MCF 10A (cell line): Measurements from ENCODE around the gene EGR2. TPM values are rescaled to one million over a fixed set of nuclear protein-coding genes. Genes with fewer than 3 reads are reported as not detected.

Source experiments
- BruUV-seq: library from RNA; stranded (reverse); fragments of 400-500 nt; replicated peaks from 2 replicates; lab custom pipeline; 2021; lab: Mats Ljungman, UMichigan
- CTCF ChIA-PET: fragments of 300-600 bp; sonication (Branson Sonifier 250); formaldehyde crosslinking; extraction: SDS; loops from one replicate; lab custom pipeline; 2021; ENCODE audit warnings: antibody characterized with exemption, inconsistent platforms; lab: Yijun Ruan, JAX
- POLR2A ChIA-PET: fragments of 300-600, 350-650 bp; sonication (Branson Sonifier 250); formaldehyde crosslinking; extraction: SDS; loops from one replicate; lab custom pipeline; 2020; ENCODE audit warnings: antibody characterized with exemption, inconsistent platforms; lab: Yijun Ruan, JAX
- DNase-seq: peaks from one replicate; pipeline ENCODE4 v3.0.0-alpha.2; 2018; ENCODE audit not compliant: unreplicated experiment
- H3K27ac Mint-ChIP-seq: one replicate; pipeline ENCODE4 v1.8.0; 2022; ENCODE audit warnings: mild to moderate bottlenecking, low read depth, mixed read lengths; ENCODE audit not compliant: unreplicated experiment
- H3K27me3 Mint-ChIP-seq: one replicate; pipeline ENCODE4 v1.8.0; 2022; ENCODE audit warnings: mixed read lengths; ENCODE audit not compliant: insufficient read depth, unreplicated experiment
- H3K36me3 Mint-ChIP-seq: one replicate; pipeline ENCODE4 v1.8.0; 2022; ENCODE audit warnings: mild to moderate bottlenecking, moderate library complexity, mixed read lengths; ENCODE audit not compliant: insufficient read depth, unreplicated experiment
- H3K4me1 Mint-ChIP-seq: one replicate; pipeline ENCODE4 v1.8.0; 2022; ENCODE audit warnings: mixed read lengths; ENCODE audit not compliant: insufficient read depth, unreplicated experiment
- H3K4me3 Mint-ChIP-seq: one replicate; pipeline ENCODE4 v1.8.0; 2022; ENCODE audit warnings: mild to moderate bottlenecking, moderate library complexity, mixed read lengths; ENCODE audit not compliant: unreplicated experiment
- H3K9me3 Mint-ChIP-seq: one replicate; pipeline ENCODE4 v1.8.0; 2022; ENCODE audit warnings: mixed read lengths; ENCODE audit not compliant: unreplicated experiment
- intact Hi-C: fragments of 100-400 bp; cut with micrococcal nuclease; formaldehyde crosslinking; loops from 2 replicates; pipeline ENCODE4 v1.14.1; 2022
- total RNA-seq: library from RNA; stranded (reverse); gene quantifications from 2 replicates; pipeline ENCODE4 v1.2.3, GENCODE V29; 2022
- TF ChIP-seq, protein P1 (sequence below): fragments of 200-600 bp; IDR thresholded peaks from one replicate; pipeline ENCODE4 v1.8.0; 2022; ENCODE audit warnings: antibody characterized with exemption, mild to moderate bottlenecking; ENCODE audit not compliant: unreplicated experiment

The EGR2 gene
- total RNA-seq, 1 experiment from 2014 or later, result 1.0 TPM

DNA sequence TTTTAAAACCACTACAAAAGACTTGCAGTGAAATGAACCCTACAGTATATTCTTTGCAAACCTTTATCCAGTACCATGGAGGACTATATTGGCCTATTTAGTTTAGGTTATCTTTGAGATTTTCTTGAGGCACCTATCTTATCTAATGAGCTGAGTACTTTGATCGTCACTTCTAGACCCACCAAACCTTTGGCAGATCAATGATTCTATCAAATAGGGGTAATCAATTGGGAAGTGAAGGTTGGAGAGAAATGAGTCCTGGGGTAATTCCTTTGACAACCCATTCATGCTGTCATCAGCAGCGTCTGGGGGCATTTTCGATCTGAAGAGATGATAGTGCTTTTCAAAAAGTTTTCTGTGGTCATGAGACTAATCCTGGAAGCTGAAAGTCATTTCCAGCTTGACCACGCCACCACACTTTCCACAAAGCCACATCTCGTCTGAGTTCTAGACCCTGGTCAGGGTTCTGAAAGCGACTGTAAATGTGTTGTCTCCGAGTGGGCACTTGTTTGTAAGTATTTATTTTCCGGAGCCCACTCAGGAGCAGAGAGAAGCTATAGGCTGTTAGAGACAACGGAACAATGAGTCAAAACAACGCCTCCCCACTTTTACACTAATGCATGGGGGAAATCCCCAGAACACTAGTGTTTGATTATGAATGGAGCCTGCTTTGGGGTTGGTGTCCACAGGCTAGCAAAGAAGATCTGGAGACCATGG is 4.8 kb downstream of the EGR2 start:
- ChIA-PET POLR2A (interaction anchor here (0.7 kb wide), 1 partner anchor 232 kb away, joined by 4 read pairs; no protein-coding TSS in a partner anchor), CTCF (interaction anchor here (0.5 kb wide), 1 partner anchor 218 kb away, joined by 5 read pairs; no protein-coding TSS in a partner anchor)
- H3K27me3 Mint-ChIP-seq, result no peaks in the 10 kb centered on the region
- H3K36me3 Mint-ChIP-seq, result peaks cover 22% of the 10 kb centered on the region
- H3K4me3 Mint-ChIP-seq, result no peak overlapping the region
- BruUV-seq, result no TSS peak
- DNase-seq, result no peak
- TF ChIP-seq, protein P1, sequence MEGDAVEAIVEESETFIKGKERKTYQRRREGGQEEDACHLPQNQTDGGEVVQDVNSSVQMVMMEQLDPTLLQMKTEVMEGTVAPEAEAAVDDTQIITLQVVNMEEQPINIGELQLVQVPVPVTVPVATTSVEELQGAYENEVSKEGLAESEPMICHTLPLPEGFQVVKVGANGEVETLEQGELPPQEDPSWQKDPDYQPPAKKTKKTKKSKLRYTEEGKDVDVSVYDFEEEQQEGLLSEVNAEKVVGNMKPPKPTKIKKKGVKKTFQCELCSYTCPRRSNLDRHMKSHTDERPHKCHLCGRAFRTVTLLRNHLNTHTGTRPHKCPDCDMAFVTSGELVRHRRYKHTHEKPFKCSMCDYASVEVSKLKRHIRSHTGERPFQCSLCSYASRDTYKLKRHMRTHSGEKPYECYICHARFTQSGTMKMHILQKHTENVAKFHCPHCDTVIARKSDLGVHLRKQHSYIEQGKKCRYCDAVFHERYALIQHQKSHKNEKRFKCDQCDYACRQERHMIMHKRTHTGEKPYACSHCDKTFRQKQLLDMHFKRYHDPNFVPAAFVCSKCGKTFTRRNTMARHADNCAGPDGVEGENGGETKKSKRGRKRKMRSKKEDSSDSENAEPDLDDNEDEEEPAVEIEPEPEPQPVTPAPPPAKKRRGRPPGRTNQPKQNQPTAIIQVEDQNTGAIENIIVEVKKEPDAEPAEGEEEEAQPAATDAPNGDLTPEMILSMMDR, result no peak
- peaks cover 29% of the 10 kb centered on the region for H3K4me1 Mint-ChIP-seq
- intact Hi-C loops, result no loop called here
- no peak overlapping the region for H3K27ac Mint-ChIP-seq
- H3K9me3 Mint-ChIP-seq, result no peaks in the 10 kb centered on the region

DNA sequence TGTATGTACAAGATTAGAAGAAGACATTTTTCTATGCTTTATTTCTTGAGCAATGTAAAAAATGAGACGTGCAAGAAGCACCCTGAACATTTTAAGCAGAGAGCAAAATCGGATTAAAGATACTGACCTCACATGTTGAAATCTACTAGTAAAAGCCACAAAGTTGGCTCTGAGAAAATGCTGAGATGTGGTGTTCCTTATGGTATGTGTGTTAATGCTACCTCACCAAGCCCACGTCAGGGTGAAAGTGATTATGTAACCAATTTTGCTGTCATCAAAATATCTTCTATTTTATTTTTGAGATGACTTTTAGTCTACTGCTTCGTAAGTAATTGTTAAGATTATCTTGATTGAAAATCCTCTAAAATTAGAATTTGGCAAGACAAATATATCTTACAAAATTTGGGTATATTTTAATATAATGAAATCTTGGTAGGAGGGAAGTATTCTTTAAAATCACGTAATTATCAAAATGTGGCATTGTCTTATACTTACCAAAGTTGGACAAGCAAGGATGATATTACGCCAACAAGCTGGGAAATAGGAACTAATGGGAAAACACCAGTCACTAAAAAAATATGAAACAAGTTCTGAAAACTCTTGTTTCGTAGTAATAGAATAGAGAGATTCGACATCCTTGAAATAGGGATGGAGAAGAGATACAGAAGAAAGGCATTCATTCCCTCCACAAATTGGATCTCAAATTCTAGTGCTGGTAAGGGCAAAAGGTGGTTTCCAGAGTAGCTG is 5.8 kb downstream of the EGR2 start:
- Mint-ChIP-seq H3K4me1 (peaks cover 22% of the 10 kb centered on the region), H3K27ac (no peak overlapping the region)
- POLR2A ChIA-PET, result no interaction called here

DNA sequence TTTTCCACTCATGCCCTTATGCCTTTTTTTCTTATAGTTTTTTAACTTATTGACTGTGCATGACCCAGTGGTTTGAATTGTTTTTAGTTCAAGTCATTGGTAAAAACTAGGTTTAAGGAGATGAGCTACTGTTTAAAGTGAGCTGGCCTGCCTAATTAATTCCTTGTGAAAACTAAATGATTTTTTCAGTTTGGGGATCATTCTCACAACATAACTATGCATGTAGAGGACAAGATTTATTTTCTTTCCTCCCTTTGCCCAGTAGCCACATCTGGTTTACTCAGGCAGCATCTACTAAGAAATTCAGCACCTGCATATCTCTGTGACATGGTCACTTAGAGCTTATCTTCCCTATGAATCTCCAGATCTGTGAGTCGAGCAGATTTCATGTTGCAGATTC is 9.9 kb downstream of the EGR2 start:
- Mint-ChIP-seq H3K9me3 (no peaks in the 10 kb centered on the region), H3K4me3 (peak overlapping the region; percentile 91), H3K27me3 (no peaks in the 10 kb centered on the region), H3K36me3 (peaks cover 22% of the 10 kb centered on the region), H3K4me1 (peaks cover 22% of the 10 kb centered on the region), H3K27ac (peak overlapping the region; percentile 76)
- TF ChIP-seq, protein P1, result no peak
- DNase-seq, result no peak
- intact Hi-C loops, result no loop called here
- ChIA-PET POLR2A (interaction anchor here (0.7 to 7.0 kb wide), 5 partner anchors 11 to 1410 kb away, joined by 4 to 94 read pairs (median 5); partner anchors contain the start of genes EGR2 and NRBF2), CTCF (interaction anchor here (0.7 to 4.9 kb wide), 8 partner anchors 11 to 369 kb away, joined by 3 to 24 read pairs (median 4); no protein-coding TSS in a partner anchor)
- TSS peak; percentile 54 for BruUV-seq

More for the DNA sequence above, 5.8 kb downstream of the EGR2 start:
- no peak for DNase-seq
- Mint-ChIP-seq H3K27me3 (no peaks in the 10 kb centered on the region), H3K9me3 (no peaks in the 10 kb centered on the region), H3K36me3 (peaks cover 22% of the 10 kb centered on the region), H3K4me3 (no peak overlapping the region)
- BruUV-seq, result no TSS peak
- TF ChIP-seq, protein P1, result no peak
- intact Hi-C loops, result no loop called here
- CTCF ChIA-PET, result interaction anchor here (0.6 kb wide), 1 partner anchor 950 kb away, joined by 6 read pairs; no protein-coding TSS in a partner anchor
